Trophoblast cell (in vitro differentiated cells and primary cell): ENCODE measurements around the gene TMEM33.
"Not testable (repeated sequence)": the region's sequence is repeated elsewhere in the genome, so short reads cannot be mapped to it uniquely, and the experiment has no call there.

ENCODE experiments used
- DNase-seq, 2 donors: peaks; one replicate each; pipeline ENCODE4 v3.0.0-alpha.2; 2016
- H2AFZ ChIP-seq: 2 replicates; pipeline ENCODE4 v1.6.1; 2013; ENCODE audit warnings: low read length, moderate library complexity, mild to moderate bottlenecking; ENCODE audit not compliant: insufficient read depth, poor library complexity
- H2AK5ac ChIP-seq: 2 replicates; pipeline ENCODE4 v1.6.1; 2013; ENCODE audit warnings: mild to moderate bottlenecking, low read length
- H2BK120ac ChIP-seq: 2 replicates; pipeline ENCODE4 v1.6.1; 2013; ENCODE audit warnings: low read length, mild to moderate bottlenecking, moderate library complexity; ENCODE audit not compliant: insufficient read depth, poor library complexity
- H2BK12ac ChIP-seq: 2 replicates; pipeline ENCODE4 v1.6.1; 2013; ENCODE audit warnings: mild to moderate bottlenecking, low read length, moderate library complexity
- H2BK5ac ChIP-seq: 2 replicates; pipeline ENCODE4 v1.6.1; 2013; ENCODE audit warnings: low read length, low read depth, moderate library complexity, mild to moderate bottlenecking; ENCODE audit not compliant: poor library complexity
- H3K14ac ChIP-seq: 2 replicates; pipeline ENCODE4 v1.6.1; 2013; ENCODE audit warnings: mild to moderate bottlenecking, low read length
- H3K18ac ChIP-seq: 2 replicates; pipeline ENCODE4 v1.6.1; 2013; ENCODE audit warnings: mild to moderate bottlenecking, low read length
- H3K23ac ChIP-seq: 2 replicates; pipeline ENCODE4 v1.6.1; 2013; ENCODE audit warnings: low read length
- H3K27ac ChIP-seq: 2 replicates; pipeline ENCODE4 v1.5.1; 2013; ENCODE audit warnings: low read depth, mild to moderate bottlenecking, inconsistent platforms, low read length, moderate library complexity
- H3K27me3 ChIP-seq: 2 replicates; pipeline ENCODE4 v1.6.1; 2013; ENCODE audit warnings: inconsistent platforms, mild to moderate bottlenecking, low read length, moderate library complexity; ENCODE audit not compliant: insufficient read depth
- H3K36me3 ChIP-seq, 2 experiments: 1 replicate in 1 of 2; 2 replicates in 1 of 2; pipeline ENCODE4 v1.6.1; 2013; ENCODE audit warnings: low read length in 2 of 2, mild to moderate bottlenecking in 2 of 2, moderate library complexity in 1 of 2; ENCODE audit not compliant: insufficient read depth in 2 of 2, control insufficient read depth in 1 of 2
- H3K4ac ChIP-seq: 2 replicates; pipeline ENCODE4 v1.6.1; 2013; ENCODE audit warnings: low read depth, mild to moderate bottlenecking, low read length, moderate library complexity
- H3K4me1 ChIP-seq, 2 experiments: 1 replicate in 1 of 2; 2 replicates in 1 of 2; pipeline ENCODE4 v1.6.1; 2013; ENCODE audit warnings: low read length in 2 of 2, mild to moderate bottlenecking in 2 of 2, moderate library complexity in 1 of 2; ENCODE audit not compliant: insufficient read depth in 2 of 2, control insufficient read depth in 1 of 2
- H3K4me2 ChIP-seq: 2 replicates; pipeline ENCODE4 v1.6.1; 2013; ENCODE audit warnings: inconsistent platforms, mild to moderate bottlenecking, low read length, moderate library complexity
- H3K4me3 ChIP-seq: 2 replicates; pipeline ENCODE4 v1.5.1; 2013; ENCODE audit warnings: mild to moderate bottlenecking, low read depth, low read length, inconsistent platforms
- H3K79me1 ChIP-seq: one replicate; pipeline ENCODE4 v1.6.1; 2013; ENCODE audit warnings: low read length
- H3K79me2 ChIP-seq: 2 replicates; pipeline ENCODE4 v1.6.1; 2013; ENCODE audit warnings: low read length, mild to moderate bottlenecking; ENCODE audit not compliant: control insufficient read depth, insufficient read depth, poor library complexity
- H3K9ac ChIP-seq: 2 replicates; pipeline ENCODE4 v1.6.1; 2013; ENCODE audit warnings: mild to moderate bottlenecking, low read length
- H3K9me3 ChIP-seq: 2 replicates; pipeline ENCODE4 v1.6.1; 2013; ENCODE audit warnings: low read depth, mild to moderate bottlenecking, control low read depth, inconsistent platforms, low read length; ENCODE audit not compliant: insufficient read depth
- H4K12ac ChIP-seq: 2 replicates; pipeline ENCODE4 v1.6.1; 2013; ENCODE audit warnings: low read depth, mild to moderate bottlenecking, low read length, moderate library complexity
- H4K8ac ChIP-seq: 2 replicates; pipeline ENCODE4 v1.6.1; 2013; ENCODE audit warnings: low read depth, mild to moderate bottlenecking, low read length, moderate library complexity
- H4K91ac ChIP-seq: one replicate; pipeline ENCODE4 v1.6.1; 2013; ENCODE audit warnings: low read depth, mild to moderate bottlenecking, low read length, moderate library complexity
- WGBS: extraction: QIAGEN DNeasy Blood & Tissue Kit; methylation state at CpG from one replicate; pipeline ENCODE4 v1.1.7; 2013; ENCODE audit warnings: missing lambda C conversion rate; ENCODE audit not compliant: insufficient read length, insufficient coverage; ENCODE audit errors: extremely low coverage; 5-methylcytosine and 5-hydroxymethylcytosine counted together

Gene TMEM33

GRCh38 chr4:41920416-41920815, 14.8 kb upstream of the TMEM33 start:
- H3K36me3 ChIP-seq, H2AK5ac ChIP-seq, DNase-seq, H3K4me2 ChIP-seq, H4K12ac ChIP-seq, H3K4ac ChIP-seq, H3K79me2 ChIP-seq, H3K9ac ChIP-seq, H4K91ac ChIP-seq, H3K14ac ChIP-seq, H3K27me3 ChIP-seq, H2BK120ac ChIP-seq, H2BK5ac ChIP-seq, H3K23ac ChIP-seq, H3K18ac ChIP-seq, H3K79me1 ChIP-seq, H3K4me3 ChIP-seq, H3K4me1 ChIP-seq, H4K8ac ChIP-seq, H2BK12ac ChIP-seq, H3K9me3 ChIP-seq, H3K27ac ChIP-seq, H2AFZ ChIP-seq: not testable (repeated sequence)
- whole genome bisulfite sequencing: no CpG with 5 or more reads among the region's 2 CpGs

DNA sequence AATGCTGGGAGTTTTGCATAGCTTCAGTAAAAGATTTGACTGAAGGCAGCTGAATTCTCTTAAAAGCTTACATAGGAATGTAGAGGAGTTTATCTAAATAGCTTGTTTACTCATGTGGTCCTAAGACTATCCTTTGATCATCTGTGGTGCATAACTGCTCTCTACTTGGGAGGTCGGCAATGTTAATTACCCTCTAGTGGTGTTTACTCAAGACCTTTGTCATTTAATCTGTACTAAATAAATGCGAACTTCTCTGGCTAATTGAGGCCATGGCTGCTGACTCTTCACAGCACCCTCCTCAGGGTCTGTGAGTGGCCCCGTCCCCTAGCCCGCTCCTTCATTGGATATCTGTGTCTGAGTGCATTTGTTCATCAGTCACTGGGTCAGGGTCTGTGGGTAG, 13.8 kb upstream of the TMEM33 start:
- H3K27me3 ChIP-seq: no peaks in the 10 kb centered on the region
- H3K14ac ChIP-seq: no peak overlapping the region
- no peak overlapping the region for H2BK12ac ChIP-seq
- no peak overlapping the region for H3K23ac ChIP-seq
- H3K9ac ChIP-seq: no peak overlapping the region
- no peak overlapping the region for H4K12ac ChIP-seq
- H3K4me3 ChIP-seq: no peak overlapping the region
- H3K79me2 ChIP-seq: no peaks in the 10 kb centered on the region
- no peaks in the 10 kb centered on the region for H3K36me3 ChIP-seq
- peaks cover 5% of the 10 kb centered on the region for H3K9me3 ChIP-seq
- H4K91ac ChIP-seq: no peak overlapping the region
- H2BK5ac ChIP-seq: no peak overlapping the region
- no peak overlapping the region for H3K27ac ChIP-seq
- no peak overlapping the region for H3K18ac ChIP-seq
- no peak overlapping the region for H2BK120ac ChIP-seq
- no peak overlapping the region for H3K4ac ChIP-seq
- H2AFZ ChIP-seq: no peak overlapping the region
- no peak overlapping the region for H3K4me2 ChIP-seq
- no peak overlapping the region for H4K8ac ChIP-seq
- no CpG with 5 or more reads among the region's 4 CpGs for WGBS
- H3K4me1 ChIP-seq: no peaks in the 10 kb centered on the region
- no peaks in the 10 kb centered on the region for H3K79me1 ChIP-seq
- DNase-seq: peak in 1 of 2 donors; percentile 62
- no peak overlapping the region for H2AK5ac ChIP-seq

GRCh38 chr4:41927796-41928499, 7.3 kb upstream of the TMEM33 start:
- H2AFZ ChIP-seq: no peak overlapping the region
- no peaks in the 10 kb centered on the region for H3K36me3 ChIP-seq
- H3K18ac ChIP-seq: no peak overlapping the region
- no peak overlapping the region for H4K8ac ChIP-seq
- no peak overlapping the region for H4K12ac ChIP-seq
- H3K79me1 ChIP-seq: no peaks in the 10 kb centered on the region
- H3K27ac ChIP-seq: no peak overlapping the region
- no peak overlapping the region for H2BK5ac ChIP-seq
- H3K4ac ChIP-seq: no peak overlapping the region
- WGBS: no CpG with 5 or more reads among the region's 4 CpGs
- no peak overlapping the region for H4K91ac ChIP-seq
- no peak overlapping the region for H2BK12ac ChIP-seq
- H3K79me2 ChIP-seq: no peaks in the 10 kb centered on the region
- no peak for DNase-seq
- H3K9me3 ChIP-seq: no peaks in the 10 kb centered on the region
- H3K4me2 ChIP-seq: no peak overlapping the region
- H3K14ac ChIP-seq: no peak overlapping the region
- no peak overlapping the region for H2BK120ac ChIP-seq
- H3K23ac ChIP-seq: no peak overlapping the region
- H2AK5ac ChIP-seq: no peak overlapping the region
- no peak overlapping the region for H3K4me3 ChIP-seq
- no peak overlapping the region for H3K9ac ChIP-seq
- H3K27me3 ChIP-seq: no peaks in the 10 kb centered on the region
- H3K4me1 ChIP-seq: peaks cover 0 to 3% of the 10 kb centered on the region in 2 experiments

DNA sequence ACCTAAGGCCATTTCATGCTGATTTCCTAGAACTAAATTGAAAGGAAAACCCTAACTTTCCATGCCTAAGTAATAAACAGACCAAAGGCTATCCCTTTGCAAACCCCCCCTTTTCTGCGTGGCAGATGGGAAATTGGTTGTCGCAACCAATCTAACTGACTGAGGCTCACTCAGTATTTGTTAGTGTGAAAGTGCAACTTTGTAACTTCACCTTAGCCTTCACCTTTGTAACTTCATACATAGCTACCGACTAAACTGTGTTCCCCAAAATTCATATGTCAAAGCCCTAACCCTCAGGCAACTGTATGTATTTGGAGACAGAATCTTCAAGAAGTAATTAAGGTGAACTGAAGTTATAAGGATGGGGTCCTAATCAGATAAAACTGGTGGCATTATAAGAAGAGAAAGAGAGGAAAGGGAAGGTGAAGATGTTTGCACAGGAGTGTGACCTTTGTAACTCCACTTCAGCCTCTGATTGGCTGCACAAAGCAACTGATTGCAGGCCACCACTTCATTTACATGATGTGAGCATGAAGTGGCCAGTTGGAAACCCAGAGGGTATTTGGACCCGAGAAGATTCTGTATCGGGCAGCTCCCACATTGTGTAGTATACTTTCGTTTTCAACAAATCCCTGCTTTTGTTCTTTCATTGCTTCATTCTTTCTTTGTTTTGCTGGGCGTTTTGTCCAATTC, 4.9 kb upstream of the TMEM33 start:
- no peaks in the 10 kb centered on the region for H3K36me3 ChIP-seq
- no peak overlapping the region for H4K8ac ChIP-seq
- H3K4me1 ChIP-seq: peaks cover 0 to 4% of the 10 kb centered on the region in 2 experiments
- H3K79me2 ChIP-seq: peaks cover under 1% of the 10 kb centered on the region
- no peak overlapping the region for H4K12ac ChIP-seq
- no peak overlapping the region for H2BK120ac ChIP-seq
- H3K4ac ChIP-seq: no peak overlapping the region
- no peak overlapping the region for H3K18ac ChIP-seq
- peaks cover 3% of the 10 kb centered on the region for H3K79me1 ChIP-seq
- H2BK12ac ChIP-seq: no peak overlapping the region
- no CpG with 5 or more reads among the region's 7 CpGs for WGBS
- H3K27me3 ChIP-seq: no peaks in the 10 kb centered on the region
- no peak for DNase-seq
- H3K4me3 ChIP-seq: no peak overlapping the region
- H3K9ac ChIP-seq: no peak overlapping the region
- no peak overlapping the region for H3K4me2 ChIP-seq
- H3K27ac ChIP-seq: no peak overlapping the region
- H3K14ac ChIP-seq: no peak overlapping the region
- H2AFZ ChIP-seq: no peak overlapping the region
- no peak overlapping the region for H4K91ac ChIP-seq
- no peak overlapping the region for H3K23ac ChIP-seq
- no peak overlapping the region for H2AK5ac ChIP-seq
- H3K9me3 ChIP-seq: no peaks in the 10 kb centered on the region
- H2BK5ac ChIP-seq: no peak overlapping the region
